ENCODE data around the gene ZNF618.

ZNF618 gene

DNA sequence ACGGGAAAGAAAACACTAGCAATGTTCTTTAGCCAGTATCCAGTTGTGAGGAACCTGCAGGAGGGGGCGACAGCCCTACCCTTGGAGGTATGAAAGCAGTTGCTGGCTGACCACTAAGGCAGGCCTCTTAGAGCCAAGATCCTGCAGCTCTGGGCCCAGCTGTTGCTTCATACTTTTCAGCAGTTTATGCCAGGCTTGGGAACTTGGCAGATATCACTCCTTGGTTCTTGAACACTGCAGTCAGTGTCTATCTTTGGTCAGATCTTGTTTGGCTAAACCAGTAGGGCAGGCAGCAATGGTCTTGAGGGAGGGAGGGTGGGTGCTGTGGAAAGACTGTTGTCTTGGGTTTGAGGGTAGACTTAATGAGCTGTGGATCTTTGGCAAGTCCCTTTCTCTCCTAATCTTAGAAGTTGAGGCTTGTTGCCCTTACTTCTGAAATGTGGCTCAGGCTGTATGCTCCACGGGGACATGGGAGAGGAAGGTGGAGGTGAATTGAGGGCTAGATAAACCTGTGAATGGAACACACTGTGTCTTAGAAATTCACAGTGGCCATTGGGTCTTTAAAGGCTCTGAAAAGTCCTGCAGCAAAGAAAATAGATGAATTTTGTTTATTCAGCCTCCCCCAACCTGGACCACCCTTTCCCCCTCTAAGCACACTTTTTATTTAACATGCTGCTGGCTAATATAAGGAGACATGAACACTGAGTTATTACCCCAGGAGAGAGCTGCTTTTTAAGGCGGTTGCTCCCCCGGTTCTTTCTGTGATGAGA is 37.5 kb downstream of the ZNF618 start:
- no peak for DNase-seq

DNA sequence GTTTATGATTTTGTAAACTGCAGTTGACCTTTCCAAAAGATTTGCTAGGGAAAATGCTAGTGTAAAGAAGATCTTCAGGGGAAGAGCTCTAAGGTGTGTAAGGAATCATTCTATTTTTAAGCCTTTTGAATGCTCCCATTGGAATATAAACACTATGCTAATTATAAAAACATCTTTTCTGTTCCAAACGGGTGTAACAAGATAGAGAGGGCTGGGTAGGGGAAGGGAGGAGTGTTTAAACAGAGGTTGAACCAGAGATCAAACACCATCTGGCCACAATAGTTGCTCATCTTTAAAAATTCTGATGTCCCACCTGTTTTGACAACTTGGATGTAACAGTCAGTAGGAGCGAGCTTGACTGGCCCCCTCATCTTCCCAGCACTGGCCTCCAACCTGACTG is 38.4 kb downstream of the ZNF618 start:
- no peak for DNase-seq

DNA sequence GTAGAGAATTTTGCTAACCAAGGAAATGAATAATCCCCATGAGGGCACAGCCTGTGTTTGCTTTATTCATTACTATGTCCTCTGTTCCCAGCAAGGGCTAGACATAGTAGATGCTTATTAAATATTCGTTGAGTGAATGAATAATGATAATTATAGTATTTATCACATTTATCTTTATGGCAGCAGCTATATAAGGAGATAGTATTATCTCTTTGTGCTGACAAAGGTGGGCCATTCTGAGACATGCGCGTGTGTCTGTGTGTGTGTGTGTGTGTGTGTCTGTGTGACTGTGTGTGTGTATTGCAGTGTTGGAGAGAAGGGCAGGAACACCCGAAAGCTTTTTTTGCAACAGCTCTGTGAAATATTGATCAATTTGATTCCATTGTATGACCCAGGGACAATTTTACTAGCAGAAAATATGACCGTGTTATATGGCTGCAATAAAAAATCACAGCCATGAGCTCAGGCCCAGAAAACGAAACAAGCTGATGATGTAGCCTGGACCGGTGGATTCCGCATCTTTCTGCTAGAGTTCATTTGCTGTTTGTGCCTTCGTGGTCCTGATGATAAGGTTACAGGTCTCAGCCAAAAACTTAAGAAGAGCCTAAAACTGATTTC is 39.8 kb downstream of the ZNF618 start:
- no peak for DNase-seq

DNA sequence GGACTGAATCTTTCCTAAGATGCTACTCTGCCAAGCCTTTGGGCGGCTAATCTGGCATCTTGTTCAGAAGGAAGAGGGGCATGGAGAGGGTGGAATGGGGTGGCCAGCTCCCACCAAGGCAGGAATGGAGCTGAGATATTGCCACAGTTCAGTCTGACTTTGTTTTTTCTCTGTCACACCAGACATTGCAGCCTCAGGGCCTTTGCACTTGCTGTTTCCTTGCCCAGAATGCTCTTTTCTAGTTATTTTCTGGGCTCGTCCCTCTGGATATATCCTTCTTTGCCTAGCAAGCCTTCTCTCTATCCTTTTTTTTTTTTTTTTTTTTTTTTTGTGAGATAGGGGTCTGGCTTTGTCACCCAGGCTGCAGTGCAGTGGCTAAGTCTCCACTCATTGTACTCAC is 40.8 kb downstream of the ZNF618 start:
- DNase-seq: no peak

DNA sequence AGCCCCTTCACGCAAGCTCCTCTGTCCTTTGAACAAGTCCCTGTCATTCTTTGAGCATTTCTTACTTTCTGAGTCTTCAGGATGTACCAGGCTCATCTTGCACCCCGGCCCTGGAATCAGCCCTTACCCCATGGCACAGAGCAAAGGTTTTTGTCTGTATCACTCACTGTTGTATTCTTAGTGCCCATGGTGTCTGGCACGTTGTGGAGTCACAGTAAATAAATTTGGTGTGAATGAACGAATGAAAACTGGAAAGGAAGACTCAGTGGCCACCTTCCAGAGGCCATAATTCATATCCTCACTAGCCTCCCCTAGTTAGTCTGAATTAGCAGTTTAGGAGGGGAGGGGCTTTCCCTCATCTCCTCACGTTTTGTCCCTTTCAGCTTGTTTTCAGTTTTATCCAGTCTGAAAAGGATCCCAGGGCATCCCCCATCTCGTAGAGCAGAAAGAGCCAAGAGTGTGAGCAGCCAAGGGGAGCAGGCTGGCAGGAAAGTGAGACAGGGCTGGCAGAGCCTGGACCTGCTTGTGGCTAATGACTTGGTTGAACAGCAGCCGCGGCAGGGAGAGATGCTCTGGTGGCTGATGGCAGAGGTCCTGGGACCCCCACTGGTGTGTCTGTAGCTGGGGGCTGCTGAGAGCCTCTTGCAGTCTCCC is 42.7 kb downstream of the ZNF618 start:
- no peak for DNase-seq

DNA sequence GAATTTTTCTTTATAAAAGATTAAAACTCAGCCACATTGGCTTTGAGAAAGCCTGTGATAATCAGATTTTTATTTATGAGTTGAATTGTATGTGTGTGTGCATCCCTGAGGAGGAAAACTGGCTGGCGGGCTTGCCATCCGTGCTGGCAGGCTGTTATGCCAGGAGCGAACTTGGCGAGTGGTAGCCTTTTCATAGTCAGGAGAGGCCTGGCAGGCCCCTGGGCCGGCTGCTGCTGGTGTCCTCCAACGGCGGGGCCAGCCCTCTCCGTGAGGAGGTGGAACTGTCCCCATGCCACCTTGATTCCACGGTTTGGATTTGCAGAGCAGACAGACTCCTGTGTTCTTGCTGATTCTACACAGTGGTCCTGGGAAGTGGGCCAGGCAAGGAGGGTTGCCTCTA is 43.3 kb downstream of the ZNF618 start:
- no peak for DNase-seq

DNA sequence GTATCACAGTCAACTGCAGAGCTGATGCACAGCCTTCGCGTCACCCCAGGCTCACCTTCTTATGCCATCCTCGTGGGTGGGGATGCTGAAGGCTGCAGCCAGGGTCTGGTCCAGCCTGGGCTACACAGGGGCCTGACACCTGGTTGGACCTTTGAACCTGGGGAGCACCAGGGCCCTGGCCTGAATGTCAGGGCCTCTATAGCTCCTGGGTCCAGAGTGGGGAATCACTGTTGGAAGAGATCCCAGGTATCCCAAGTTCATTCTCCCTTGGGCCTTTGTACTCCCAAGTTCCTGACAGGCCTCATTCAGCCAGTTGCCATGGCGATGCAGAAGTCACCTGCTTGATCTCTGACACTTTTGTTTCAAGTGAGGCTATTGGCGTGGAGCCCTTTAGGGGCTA is 43.8 kb downstream of the ZNF618 start:
- no peak for DNase-seq

DNA sequence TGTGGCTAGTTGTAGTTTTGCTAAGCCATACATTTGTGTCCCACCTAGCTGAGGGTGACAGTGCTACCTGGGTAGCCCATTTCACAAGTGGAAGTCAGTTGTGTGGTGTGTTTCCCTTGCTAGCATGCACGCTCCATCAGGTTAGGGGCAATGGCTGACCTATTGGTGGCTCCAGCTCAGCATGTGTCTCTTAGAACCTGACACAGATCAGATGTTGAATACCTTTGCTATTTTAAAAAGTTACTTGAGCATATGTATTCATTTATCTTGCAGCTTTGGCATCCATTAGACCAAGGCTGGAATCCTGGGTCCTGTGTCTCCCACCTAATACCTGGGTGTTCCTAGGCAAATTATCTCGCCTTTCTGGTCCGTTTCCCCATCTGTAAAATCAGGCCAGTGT is 44.8 kb downstream of the ZNF618 start:
- no peak for DNase-seq

DNA sequence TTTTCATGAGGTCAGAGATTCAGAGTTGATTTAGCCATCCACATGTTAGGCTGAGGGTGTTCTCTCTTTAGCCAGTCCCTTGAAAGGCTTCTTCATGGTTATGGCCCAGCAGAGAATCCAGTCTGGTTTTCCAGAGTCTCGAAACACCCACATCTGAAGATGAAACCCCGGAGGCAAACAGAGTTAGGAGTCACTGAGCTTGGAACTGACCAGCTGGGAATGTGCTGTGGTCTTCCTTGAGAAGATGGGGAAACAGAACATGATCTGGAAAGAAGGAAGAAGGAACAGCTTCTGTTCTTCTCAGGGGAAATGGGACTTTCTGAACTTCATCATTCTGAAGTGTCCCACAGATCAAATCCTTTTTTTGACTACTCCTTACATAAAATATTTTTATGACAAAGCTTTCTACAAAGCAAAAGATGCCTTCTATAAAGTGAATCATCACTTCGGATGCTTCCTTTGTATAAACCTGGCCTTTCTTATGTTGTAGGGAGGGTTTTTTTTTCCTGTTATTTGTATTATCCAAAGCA is 45.4 kb downstream of the ZNF618 start:
- DNase-seq: no peak

DNA sequence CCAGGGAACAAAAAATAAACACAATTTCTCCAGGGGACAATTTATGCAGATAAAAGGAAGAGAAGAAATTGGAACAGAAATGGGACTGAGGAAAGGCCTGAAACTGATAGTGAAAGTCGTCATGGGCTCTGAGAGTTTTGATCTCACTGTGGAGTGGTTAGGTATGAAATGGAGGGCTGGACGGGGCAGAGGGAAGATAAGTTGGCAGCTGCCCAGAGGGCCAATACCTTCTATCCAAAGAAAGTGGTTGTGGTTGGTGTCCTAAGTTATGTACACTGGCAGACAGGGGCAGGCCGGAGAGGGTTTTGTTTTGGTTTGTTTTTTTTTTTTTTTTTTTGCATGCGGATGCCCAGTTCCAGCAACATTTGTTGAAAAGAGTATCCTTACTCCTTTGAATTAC is 46.1 kb downstream of the ZNF618 start:
- DNase-seq: no peak

DNA sequence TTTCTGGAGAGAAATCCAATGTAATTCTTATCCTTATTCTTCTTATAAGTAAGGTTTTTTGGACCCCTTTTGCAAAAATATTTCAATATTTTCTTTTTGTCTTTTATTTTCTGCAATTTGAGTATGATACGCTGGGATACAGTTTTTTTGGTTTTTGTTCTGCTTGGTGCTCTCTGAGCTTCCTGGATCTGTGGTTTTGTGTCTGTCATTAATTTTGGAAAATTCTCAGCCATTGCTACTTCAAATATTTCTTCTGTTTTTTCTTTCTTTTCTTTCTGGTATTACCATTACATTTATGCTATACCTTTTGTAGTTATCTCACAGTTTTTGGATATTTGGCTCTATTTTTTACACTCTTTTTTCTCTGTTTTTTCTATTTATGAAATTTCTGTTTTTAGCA is 50.1 kb downstream of the ZNF618 start:
- no peak for DNase-seq

DNA sequence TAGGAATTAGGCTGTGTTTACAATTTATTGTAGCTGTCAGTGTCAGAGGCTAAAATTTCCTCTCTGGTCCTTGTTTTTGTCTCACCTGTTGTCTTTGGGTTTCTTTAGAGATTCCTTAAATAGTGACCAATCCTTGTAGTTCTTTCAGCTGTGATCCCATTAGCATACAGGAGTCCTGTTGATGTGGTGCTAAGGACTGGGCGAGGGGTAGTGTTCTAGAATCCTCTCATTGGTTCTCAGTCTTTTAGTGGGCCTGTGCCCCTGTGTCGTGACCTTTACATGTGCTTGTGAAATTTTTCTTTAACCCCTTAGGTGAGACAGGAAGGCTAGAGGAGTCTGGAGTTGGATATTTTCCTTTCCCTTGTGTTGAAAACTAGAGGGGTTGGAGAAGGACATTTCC is 51.2 kb downstream of the ZNF618 start:
- DNase-seq: no peak

DNA sequence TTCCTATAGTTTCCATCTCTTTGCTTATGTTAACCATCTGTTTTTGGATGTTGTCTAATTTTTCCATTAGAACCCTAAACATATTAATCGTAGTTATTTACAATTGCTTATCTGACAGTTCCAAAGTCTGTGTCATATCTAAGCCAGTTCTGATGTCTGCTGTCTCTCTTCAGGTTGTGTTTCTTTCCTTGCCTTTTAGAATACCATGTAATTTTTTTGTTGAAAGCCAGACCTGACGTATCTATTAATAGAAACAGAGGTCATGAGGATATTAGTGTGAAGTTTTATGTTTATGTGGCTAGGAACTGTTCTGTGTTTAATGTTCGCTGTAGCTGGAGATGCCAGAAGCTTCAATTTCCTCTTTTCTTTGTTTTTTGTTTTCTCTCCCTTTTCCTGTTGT is 52.2 kb downstream of the ZNF618 start:
- no peak for DNase-seq

DNA sequence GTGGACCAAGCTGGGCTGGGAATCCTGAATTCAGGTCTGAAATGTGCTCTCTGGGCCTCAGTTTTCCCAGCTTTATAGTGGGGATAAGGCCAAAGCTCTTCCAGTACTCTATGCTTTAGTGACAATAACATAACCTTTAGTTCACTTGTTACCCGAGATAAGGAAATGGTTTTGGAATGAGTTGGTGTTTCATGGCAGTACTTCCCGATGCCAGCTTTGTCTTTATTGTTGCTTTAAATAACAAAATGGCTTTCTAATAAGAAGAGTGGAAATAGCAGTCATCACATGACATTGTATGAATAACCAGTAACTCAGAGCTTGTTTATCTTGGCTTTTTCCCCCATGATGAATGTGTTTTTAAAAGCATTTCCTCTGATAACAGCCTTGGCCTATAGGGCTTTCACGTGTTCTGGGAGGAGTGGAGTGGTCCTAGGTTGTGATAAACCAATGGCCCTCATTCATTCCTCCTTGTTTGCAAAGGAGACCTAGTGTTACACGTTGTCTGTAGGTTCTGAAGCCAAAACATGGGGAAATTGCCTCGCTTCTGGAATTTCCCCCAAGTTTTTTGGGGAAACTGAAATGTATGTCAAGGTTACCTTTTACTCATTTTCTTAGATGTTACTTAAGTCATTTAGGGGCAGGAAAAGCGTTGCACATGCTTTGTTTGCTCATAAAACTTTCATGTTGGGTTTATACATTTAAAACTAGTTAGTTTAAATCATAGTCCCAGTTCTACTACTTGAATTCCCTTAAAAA is 53.7 kb downstream of the ZNF618 start:
- DNase-seq: no peak

DNA sequence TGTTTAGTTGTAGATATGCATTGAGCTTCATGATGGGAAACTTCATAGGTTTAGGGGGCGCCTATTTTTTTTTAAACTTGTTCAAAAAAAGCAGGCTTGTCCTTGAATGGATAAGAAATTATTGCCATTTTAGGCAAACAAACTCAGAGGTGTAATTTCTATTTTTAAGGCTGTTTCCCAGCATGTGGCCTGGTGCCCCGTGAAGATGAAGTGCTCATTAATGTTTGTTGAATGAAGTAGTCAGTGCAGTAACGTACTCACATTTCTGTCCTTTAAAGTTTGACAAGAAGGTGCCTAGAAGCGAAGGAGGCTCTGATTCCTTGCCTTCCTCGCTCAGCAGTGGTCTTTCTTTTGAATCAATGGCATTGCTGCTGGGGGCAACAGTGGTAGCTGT is 54.3 kb downstream of the ZNF618 start:
- no peak for DNase-seq

DNA sequence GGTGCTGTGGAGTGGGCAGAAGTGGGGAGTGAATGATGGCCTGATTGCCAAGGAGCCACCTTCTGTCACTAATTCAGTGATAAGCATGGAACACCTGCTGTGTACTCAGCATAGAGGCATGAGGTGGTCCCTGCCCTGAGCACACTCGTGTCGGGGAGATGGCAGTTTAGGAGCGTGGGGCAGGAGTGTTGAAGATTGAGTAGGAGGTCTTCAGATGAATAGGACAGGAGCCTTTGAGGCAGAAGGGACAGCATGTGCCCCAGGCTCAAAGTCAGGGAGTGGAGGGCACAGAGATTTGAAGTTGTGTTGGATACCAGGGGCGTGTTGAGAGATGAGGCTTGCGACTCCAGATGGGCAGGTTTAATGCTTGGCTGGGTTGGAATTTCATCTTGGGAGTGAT is 55.0 kb downstream of the ZNF618 start:
- no peak for DNase-seq

DNA sequence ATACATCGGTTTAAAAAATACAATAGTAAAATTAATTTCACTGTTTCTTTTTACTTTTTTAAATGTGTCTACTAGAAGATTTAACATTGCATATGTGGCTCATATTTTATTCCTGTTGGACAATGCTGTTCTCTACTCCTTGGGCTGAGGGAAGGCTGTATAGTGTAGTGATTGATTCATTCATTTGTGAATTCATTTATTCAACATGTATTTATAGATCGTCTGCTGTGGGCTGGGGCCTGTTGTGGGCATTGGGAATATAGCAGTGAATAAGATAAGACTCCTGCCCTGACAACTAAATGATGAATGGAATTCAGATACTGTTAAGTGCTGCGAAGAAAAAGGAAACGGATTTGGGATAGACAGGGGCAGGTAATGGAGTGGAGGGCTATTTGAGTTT is 55.7 kb downstream of the ZNF618 start:
- no peak for DNase-seq

DNA sequence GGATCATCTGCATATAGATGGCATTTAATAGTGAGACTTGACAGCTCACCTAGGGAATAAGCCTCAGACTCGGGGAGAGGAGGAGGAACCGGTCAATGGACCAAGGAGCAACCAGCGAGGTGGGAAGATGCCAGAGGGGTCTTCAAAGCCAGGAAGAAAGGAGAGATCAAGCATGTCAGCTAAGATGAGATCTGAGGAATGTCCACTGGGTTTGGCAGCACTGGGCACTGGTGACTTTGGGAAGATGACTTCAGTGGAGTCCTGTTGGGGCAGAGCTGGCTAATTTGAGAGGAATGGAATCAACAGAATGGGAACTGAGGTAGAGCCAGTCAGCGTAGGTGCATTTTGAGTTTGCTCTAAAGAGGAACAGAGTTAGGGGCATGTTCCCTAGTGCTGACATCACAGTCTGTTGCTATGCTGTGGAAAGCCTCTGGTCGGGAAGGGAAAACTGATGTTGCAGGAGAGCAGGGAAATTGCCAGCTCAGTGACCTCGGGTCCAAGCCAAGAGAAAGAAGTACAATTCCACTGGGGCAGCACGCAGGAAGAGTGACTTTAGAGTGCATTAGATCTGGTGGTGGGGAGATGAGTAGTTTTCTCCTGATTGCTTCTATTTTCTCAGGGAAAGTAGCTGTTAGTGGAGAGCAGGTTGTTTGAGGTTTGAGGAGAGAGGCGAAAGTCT is 56.9 kb downstream of the ZNF618 start:
- DNase-seq: no peak

DNA sequence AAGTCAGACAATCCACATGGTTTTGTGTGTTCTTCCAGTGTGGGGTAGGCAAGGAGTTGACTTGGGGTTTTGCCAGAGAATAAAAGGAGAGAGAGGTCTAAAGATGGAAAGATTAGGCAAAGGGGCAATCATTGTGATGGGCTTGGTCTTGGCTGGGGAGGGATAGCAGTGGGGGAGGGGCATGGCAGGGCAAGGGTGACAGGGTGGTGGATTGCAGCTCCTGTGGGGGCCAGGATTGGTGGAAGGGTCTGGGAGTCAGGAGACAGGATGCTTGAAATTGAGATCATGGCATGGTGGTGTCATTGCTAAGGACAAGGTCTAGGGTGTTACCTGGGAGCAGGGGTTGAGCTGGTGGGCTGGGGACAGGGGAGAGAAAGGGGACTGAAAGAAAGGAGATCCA is 57.6 kb downstream of the ZNF618 start:
- DNase-seq: no peak

DNA sequence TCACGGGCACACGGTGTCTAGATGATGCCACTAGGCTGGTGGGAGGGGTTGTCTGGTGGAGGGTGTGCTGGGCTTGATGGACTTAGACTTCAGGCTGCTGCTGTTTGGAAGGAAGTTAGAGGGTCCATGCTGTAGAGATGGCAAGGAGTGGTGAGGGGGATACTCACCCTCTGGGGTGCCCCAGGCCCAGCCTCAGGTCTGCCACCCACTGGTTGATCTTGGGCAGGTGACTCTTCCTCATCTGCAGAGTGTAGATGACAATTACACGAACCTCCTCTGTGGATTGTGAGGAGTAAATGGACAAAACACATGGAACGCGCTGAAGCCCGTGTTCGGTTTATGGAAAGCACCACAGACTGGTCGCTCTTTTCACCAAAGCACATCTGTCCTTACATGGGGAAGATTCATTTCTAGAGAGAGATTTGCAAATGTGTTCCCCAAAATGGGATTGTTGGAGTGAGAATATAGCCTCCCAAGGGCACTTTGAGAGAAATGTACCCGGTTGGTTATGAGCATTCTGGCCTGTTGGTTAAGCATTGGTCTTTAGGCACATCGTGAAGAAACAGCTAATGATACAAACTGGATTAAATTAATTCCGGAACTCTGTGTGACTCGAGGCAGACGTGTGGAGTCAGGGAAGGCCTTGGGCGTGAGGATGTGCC is 58.2 kb downstream of the ZNF618 start:
- no peak for DNase-seq

DNA sequence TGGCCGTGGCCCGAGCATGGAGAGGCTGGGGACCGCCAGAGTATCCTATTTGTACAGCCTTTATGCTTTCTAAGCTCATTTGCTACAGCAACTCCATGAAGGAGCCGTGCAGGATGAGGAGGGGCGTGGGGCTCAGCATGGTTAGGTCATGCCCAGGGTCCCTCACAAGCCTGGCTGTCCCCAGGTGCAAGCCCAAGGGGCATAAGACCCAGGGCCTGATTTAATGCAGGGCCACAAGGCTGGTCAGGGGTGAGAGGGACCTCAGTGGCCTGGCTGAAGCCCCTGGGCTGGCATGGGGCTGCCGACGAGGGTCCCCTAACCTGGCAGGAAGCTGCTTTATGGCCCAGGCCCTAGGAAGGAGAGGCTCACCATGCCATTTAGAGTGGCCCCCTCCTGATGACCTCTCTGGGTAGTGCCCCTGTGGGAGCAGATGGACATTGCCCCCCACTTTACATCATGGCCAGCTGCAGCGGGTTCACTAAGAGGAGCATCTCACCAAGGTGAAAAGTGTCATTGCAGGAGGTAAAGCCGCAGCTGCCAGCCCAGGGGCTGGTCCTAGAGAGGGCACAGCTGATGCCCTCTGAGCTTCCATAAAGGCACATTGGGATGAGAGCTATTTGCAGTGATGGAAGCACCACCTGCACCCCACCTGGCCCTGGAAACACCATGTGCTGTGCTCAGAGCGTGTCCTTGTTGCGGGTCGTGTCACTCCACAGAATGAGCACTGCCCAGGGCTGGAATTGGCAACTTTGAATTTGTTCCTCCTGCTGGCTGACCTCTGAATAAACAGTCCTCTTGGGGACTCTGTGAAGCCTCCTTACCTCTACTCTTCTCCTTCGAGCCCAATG is 58.9 kb downstream of the ZNF618 start:
- no peak for DNase-seq

Data from CD4-positive, alpha-beta T cell treated with Interleukin-6 for 4 hours (primary cell).